Measurements from ENCODE around the gene MISP3. TPM values are rescaled to one million over a fixed set of nuclear protein-coding genes. Genes with fewer than 3 reads are reported as not detected.
A peak's percentile ranks its signal among the peaks of the same experiment; 100 is the strongest.

The MISP3 gene
- total RNA-seq, 1 experiment from 2014 or later, result 5.2 TPM

DNA sequence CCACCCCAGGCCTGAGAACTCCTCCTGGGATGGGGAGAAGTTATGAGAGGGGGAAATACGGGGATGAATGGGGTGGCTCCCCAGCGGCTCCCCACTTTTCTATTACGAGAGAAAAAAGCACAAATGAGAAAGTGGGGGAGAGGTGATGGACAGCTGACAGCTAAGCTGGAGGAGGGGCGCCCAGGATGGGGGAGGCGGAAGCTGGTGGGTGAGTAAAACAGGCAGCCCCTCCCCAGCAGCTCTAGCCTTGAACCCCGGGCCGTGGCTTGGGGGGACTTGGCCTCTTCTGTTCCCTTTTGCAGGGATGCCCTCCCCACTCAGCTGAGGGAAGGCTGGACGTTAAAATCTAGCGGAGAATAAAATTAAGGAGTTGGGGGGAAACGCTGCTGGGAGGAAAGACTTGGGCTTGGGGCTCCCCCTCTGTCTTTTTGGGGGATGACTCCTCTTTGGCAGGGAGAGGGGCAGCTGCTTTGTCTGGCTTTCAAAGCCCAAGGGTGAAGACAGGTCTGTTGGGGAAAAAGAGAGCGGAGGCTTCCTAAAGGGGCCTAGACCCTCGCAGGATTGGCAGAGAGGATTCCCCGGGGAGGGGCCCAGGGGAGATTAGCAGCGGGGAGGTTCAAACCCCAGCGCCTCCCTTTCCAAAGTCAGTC is 19.4 kb downstream of the MISP3 start:
- H3K36me3 Mint-ChIP-seq (ENCODE audit: insufficient read depth, unreplicated experiment), result peaks cover 38% of the 10 kb centered on the region
- Histone ChIP-seq H3K27me3 (replicated peaks; ENCODE audit: control insufficient read depth, insufficient read depth, low read length) (no peaks in the 10 kb centered on the region), H3K9me3 (peaks cover 7% of the 10 kb centered on the region; the same call in 1 of the 2 replicates), H3K36me3 (ENCODE audit: control insufficient read depth, insufficient read depth, low read length) (no peaks in the 10 kb centered on the region), H3K4me3 (ENCODE audit: low read depth, low read length) (peak overlapping the region; percentile 59), H3K4me1 (no peaks in the 10 kb centered on the region)
- peaks cover 14% of the 10 kb centered on the region for H3K4me1 Mint-ChIP-seq (ENCODE audit: low read depth, unreplicated experiment)
- ChIA-PET POLR2A (no interaction called here), CTCF (interaction anchor here (0.7 to 1.2 kb wide), 2 partner anchors 45 to 189 kb away, joined by 3 to 5 read pairs; partner anchors contain the start of gene ASF1B)
- no peaks in the 10 kb centered on the region for H3K27me3 Mint-ChIP-seq (ENCODE audit: insufficient read depth, unreplicated experiment)
- peak overlapping the region; percentile 76 for H3K4me3 Mint-ChIP-seq (ENCODE audit: unreplicated experiment)
- H3K27ac Mint-ChIP-seq (ENCODE audit: unreplicated experiment), result peak overlapping the region; percentile 78
- TSS peak; percentile 42 for BruUV-seq (replicated peaks)
- intact Hi-C loops (cut with micrococcal nuclease; ENCODE audit: unreplicated experiment), result no loop called here
- no peaks in the 10 kb centered on the region for H3K9me3 Mint-ChIP-seq (ENCODE audit: unreplicated experiment)
- DNase-seq, result peak in 1 of 2 experiments; percentile 30
- TF ChIP-seq CTCF (IDR thresholded peaks at IDR 0.05; ENCODE audit: insufficient read depth in 1 of 2, low read depth in 1 of 2, low read length in 1 of 2, severe bottlenecking in 1 of 2, unreplicated experiment in 1 of 2), result peak in 1 of 2 experiments; percentile 5

GRCh38 chr19:14093117-14093823 is 20.7 kb downstream of the MISP3 start:
- no peak overlapping the region for H3K4me3 Mint-ChIP-seq (ENCODE audit: unreplicated experiment)
- no peak for DNase-seq
- BruUV-seq (replicated peaks), result no TSS peak
- no peak overlapping the region for H3K4me3 ChIP-seq (ENCODE audit: low read depth, low read length)
- peaks cover 7% of the 10 kb centered on the region; the same call in 1 of the 2 replicates for H3K9me3 ChIP-seq
- no peaks in the 10 kb centered on the region for H3K9me3 Mint-ChIP-seq (ENCODE audit: unreplicated experiment)
- ChIA-PET CTCF (no interaction called here), POLR2A (interaction anchor here (0.6 to 1.4 kb wide), 3 partner anchors 11 to 1339 kb away, joined by 3 to 5 read pairs (median 3); no protein-coding TSS in a partner anchor)
- intact Hi-C loops (cut with micrococcal nuclease; ENCODE audit: unreplicated experiment), result no loop called here
- no peak for TF ChIP-seq CTCF (IDR thresholded peaks at IDR 0.05; ENCODE audit: insufficient read depth in 1 of 2, low read depth in 1 of 2, low read length in 1 of 2, severe bottlenecking in 1 of 2, unreplicated experiment in 1 of 2)
- no peak overlapping the region for H3K27ac Mint-ChIP-seq (ENCODE audit: unreplicated experiment)
- H3K27me3 Mint-ChIP-seq (ENCODE audit: insufficient read depth, unreplicated experiment), result no peaks in the 10 kb centered on the region
- H3K36me3 ChIP-seq (ENCODE audit: control insufficient read depth, insufficient read depth, low read length), result no peaks in the 10 kb centered on the region
- H3K4me1 Mint-ChIP-seq (ENCODE audit: low read depth, unreplicated experiment), result peaks cover 14% of the 10 kb centered on the region
- no peaks in the 10 kb centered on the region for H3K27me3 ChIP-seq (replicated peaks; ENCODE audit: control insufficient read depth, insufficient read depth, low read length)
- peaks cover 37% of the 10 kb centered on the region for H3K36me3 Mint-ChIP-seq (ENCODE audit: insufficient read depth, unreplicated experiment)
- H3K4me1 ChIP-seq, result no peaks in the 10 kb centered on the region

GRCh38 chr19:14094854-14095253 is 22.3 kb downstream of the MISP3 start:
- Mint-ChIP-seq H3K4me3 (ENCODE audit: unreplicated experiment) (no peak overlapping the region), H3K36me3 (ENCODE audit: insufficient read depth, unreplicated experiment) (peaks cover 26% of the 10 kb centered on the region), H3K27me3 (ENCODE audit: insufficient read depth, unreplicated experiment) (no peaks in the 10 kb centered on the region), H3K4me1 (ENCODE audit: low read depth, unreplicated experiment) (peaks cover 8% of the 10 kb centered on the region), H3K9me3 (ENCODE audit: unreplicated experiment) (no peaks in the 10 kb centered on the region), H3K27ac (ENCODE audit: unreplicated experiment) (no peak overlapping the region)
- no peak overlapping the region for H3K4me3 ChIP-seq (ENCODE audit: low read depth, low read length)
- no peak for TF ChIP-seq CTCF (IDR thresholded peaks at IDR 0.05; ENCODE audit: insufficient read depth in 1 of 2, low read depth in 1 of 2, low read length in 1 of 2, severe bottlenecking in 1 of 2, unreplicated experiment in 1 of 2)
- CTCF ChIA-PET, result no interaction called here
- H3K27me3 ChIP-seq (replicated peaks; ENCODE audit: control insufficient read depth, insufficient read depth, low read length), result no peaks in the 10 kb centered on the region
- H3K4me1 ChIP-seq, result no peaks in the 10 kb centered on the region
- H3K36me3 ChIP-seq (ENCODE audit: control insufficient read depth, insufficient read depth, low read length), result no peaks in the 10 kb centered on the region
- intact Hi-C loops (cut with micrococcal nuclease; ENCODE audit: unreplicated experiment), result no loop called here
- no TSS peak for BruUV-seq (replicated peaks)
- POLR2A ChIA-PET, result interaction anchor here (1.4 kb wide), 1 partner anchor 42 kb away, joined by 3 read pairs; no protein-coding TSS in a partner anchor
- no peak for DNase-seq
- peaks cover 7% of the 10 kb centered on the region; the same call in 1 of the 2 replicates for H3K9me3 ChIP-seq
